ENCODE data around the gene RXFP3. TPM values are rescaled to one million over a fixed set of nuclear protein-coding genes. Genes with fewer than 3 reads are reported as not detected.

The RXFP3 gene
- total RNA-seq, 4 donors from 2014 or later = not detected

- Histone ChIP-seq H3K9me3 (no peaks in the 10 kb centered on the region), H3K27me3 (no peaks in the 10 kb centered on the region), H3K36me3 (no peaks in the 10 kb centered on the region), H3K4me1 (no peaks in the 10 kb centered on the region), H3K4me3 (no peak overlapping the region), H3K27ac (no peak overlapping the region)
- DNase-seq = no peak
- TF ChIP-seq, protein P1, sequence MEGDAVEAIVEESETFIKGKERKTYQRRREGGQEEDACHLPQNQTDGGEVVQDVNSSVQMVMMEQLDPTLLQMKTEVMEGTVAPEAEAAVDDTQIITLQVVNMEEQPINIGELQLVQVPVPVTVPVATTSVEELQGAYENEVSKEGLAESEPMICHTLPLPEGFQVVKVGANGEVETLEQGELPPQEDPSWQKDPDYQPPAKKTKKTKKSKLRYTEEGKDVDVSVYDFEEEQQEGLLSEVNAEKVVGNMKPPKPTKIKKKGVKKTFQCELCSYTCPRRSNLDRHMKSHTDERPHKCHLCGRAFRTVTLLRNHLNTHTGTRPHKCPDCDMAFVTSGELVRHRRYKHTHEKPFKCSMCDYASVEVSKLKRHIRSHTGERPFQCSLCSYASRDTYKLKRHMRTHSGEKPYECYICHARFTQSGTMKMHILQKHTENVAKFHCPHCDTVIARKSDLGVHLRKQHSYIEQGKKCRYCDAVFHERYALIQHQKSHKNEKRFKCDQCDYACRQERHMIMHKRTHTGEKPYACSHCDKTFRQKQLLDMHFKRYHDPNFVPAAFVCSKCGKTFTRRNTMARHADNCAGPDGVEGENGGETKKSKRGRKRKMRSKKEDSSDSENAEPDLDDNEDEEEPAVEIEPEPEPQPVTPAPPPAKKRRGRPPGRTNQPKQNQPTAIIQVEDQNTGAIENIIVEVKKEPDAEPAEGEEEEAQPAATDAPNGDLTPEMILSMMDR (IDR thresholded peaks at IDR 0.05) = no peak
- TF ChIP-seq POLR2A (IDR thresholded peaks at IDR 0.05) = no peak
Observed at GRCh38 chr5:33929925-33930690, 6.1 kb upstream of the RXFP3 start.

- DNase-seq = no peak
- TF ChIP-seq, protein P1 (IDR thresholded peaks at IDR 0.05) = no peak
- no peak for TF ChIP-seq POLR2A (IDR thresholded peaks at IDR 0.05)
- Histone ChIP-seq H3K4me3 (no peak overlapping the region), H3K27ac (no peak overlapping the region), H3K9me3 (no peaks in the 10 kb centered on the region), H3K4me1 (no peaks in the 10 kb centered on the region), H3K27me3 (no peaks in the 10 kb centered on the region), H3K36me3 (no peaks in the 10 kb centered on the region)
Observed at GRCh38 chr5:33931136-33931535, 5.0 kb upstream of the RXFP3 start.

DNA sequence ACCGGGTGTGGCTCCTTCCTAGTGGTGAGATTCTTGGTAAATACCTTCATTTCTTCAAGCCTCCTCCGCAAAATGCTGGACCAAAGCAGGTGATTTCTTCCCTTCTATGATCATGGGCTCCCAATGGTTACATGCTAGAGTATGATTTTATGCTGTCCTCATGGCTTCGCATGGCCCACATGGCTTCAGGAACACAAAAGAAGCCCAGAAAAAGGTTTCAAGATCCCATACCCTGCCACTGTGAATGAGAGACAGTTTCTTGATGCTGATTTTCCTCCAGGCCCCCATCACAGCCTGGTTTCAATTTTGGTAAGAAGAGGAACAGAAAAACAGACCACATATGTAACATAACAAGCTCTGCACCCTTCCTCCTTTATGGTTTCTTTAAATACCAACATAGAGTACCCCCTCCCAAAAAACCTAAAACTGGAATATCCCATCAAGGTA lies 2.4 kb upstream of the RXFP3 start:
- Histone ChIP-seq H3K36me3 (no peaks in the 10 kb centered on the region), H3K4me3 (no peak overlapping the region), H3K27me3 (no peaks in the 10 kb centered on the region), H3K9me3 (no peaks in the 10 kb centered on the region), H3K27ac (no peak overlapping the region), H3K4me1 (no peaks in the 10 kb centered on the region)
- no peak for DNase-seq
- no peak for TF ChIP-seq POLR2A (IDR thresholded peaks at IDR 0.05)
- TF ChIP-seq, protein P1 (IDR thresholded peaks at IDR 0.05) = no peak

GRCh38 chr5:33934176-33934575 lies 2.0 kb upstream of the RXFP3 start:
- Histone ChIP-seq H3K9me3 (no peaks in the 10 kb centered on the region), H3K4me1 (no peaks in the 10 kb centered on the region), H3K4me3 (no peak overlapping the region), H3K27me3 (no peaks in the 10 kb centered on the region), H3K36me3 (no peaks in the 10 kb centered on the region), H3K27ac (no peak overlapping the region)
- no peak for DNase-seq
- TF ChIP-seq, protein P1 (IDR thresholded peaks at IDR 0.05) = no peak
- TF ChIP-seq POLR2A (IDR thresholded peaks at IDR 0.05) = no peak

- peak overlapping the region in 1 of 4 donors; percentile 20 for H3K4me3 ChIP-seq
Observed at GRCh38 chr5:33936004-33936380, 194 bp upstream of the RXFP3 start.

More at GRCh38 chr5:33936004-33936380, 194 bp upstream of the RXFP3 start:
- H3K27ac ChIP-seq = no peak overlapping the region
- no peaks in the 10 kb centered on the region for H3K36me3 ChIP-seq
- H3K9me3 ChIP-seq = no peaks in the 10 kb centered on the region
- no peak for DNase-seq
- H3K4me1 ChIP-seq = no peaks in the 10 kb centered on the region
- TF ChIP-seq, protein P1 (IDR thresholded peaks at IDR 0.05) = peak in 2 of 6 experiments; percentile 14 to 15
- no peak for TF ChIP-seq POLR2A (IDR thresholded peaks at IDR 0.05)
- no peaks in the 10 kb centered on the region for H3K27me3 ChIP-seq

Data from Peyer's patch (tissue), 4 donors.